GM21515 (cell line): ENCODE data around the gene CDC42EP4.
A peak's percentile ranks its signal among the peaks of the same experiment; 100 is the strongest.
"Not testable (repeated sequence)": the region's sequence is repeated elsewhere in the genome, so short reads cannot be mapped to it uniquely, and the experiment has no call there.

Experiments
- ATAC-seq: cut with Tn5 transposase; IDR thresholded peaks from one replicate; pipeline ENCODE4 v1.9.1; 2021; ENCODE audit not compliant: unreplicated experiment

The CDC42EP4 gene

DNA sequence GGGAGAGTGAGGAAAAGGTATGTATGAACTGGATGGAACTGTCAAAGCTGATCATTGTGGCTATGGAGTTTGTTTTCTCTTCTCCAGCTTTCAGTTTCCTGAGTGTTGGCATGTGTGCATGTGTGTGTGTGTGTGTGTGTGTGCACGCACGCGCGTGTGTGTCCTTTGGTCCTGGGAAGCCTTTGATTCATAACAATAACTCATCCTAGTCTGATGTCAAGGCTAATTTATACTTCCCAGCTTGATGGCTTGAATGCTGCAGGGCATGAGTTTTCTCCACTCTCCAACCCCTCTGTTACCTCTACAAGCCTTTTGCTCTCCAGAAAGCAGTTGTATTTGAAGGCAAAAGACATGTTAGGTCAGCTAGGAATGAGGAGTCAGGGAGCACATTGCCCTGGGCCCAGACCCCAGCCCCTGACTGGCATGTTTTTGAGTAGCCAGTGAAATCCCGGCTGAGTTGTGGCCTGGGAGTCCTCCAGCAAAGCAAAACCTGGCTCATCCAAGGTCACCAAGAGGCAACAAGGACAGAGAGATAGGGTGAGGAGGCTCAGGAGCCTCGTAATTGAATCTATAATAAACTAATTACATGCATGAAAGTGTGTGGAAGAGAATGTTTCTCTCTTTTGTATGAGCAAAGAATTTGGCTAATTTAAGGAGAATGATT lies 8.9 kb upstream of the CDC42EP4 start:
- ATAC-seq = no peak

- ATAC-seq = no peak
These were observed 8.0 kb upstream of the CDC42EP4 start for GRCh38 chr17:73319766-73320165.

DNA sequence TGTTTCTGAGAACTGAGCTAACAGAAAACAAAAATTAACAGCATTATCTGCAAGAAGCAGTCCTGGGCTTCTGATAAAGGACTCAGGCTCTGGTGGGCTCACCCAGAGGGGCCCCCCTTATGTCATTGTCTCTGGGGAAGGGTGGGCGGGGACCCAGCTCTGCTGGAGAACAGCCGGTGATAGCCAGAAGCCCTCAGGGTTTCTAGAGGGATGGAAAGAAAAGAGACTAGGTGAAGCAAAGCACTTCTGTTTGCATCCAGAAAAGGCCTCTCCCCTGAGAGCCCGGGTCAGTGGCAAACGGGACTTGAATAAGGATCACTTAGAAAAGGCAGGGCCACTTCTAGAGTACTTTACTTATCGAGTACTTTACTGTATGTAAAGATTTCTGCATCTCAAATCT lies 7.0 kb upstream of the CDC42EP4 start:
- no peak for ATAC-seq

DNA sequence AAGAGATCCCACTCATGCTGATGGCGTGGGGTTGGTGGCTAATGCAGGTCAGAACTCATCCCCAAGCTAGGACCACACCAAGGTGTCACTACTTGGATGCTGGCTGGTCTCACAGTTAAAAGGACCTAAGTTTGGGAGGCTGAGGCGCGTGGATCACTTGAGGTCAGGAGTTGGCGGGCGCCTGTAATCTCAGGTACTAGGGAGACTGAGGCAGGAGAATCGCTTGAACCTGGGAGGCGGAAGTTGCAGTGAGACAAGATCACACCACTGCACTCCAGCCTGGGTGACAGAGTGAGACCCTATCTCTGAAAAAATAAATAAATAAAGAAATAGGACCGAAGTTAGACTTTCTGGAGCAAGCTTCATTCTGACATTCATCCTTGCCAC lies 6.6 kb upstream of the CDC42EP4 start:
- no peak for ATAC-seq

GRCh38 chr17:73317513-73318426 lies 6.0 kb upstream of the CDC42EP4 start:
- no peak for ATAC-seq

DNA sequence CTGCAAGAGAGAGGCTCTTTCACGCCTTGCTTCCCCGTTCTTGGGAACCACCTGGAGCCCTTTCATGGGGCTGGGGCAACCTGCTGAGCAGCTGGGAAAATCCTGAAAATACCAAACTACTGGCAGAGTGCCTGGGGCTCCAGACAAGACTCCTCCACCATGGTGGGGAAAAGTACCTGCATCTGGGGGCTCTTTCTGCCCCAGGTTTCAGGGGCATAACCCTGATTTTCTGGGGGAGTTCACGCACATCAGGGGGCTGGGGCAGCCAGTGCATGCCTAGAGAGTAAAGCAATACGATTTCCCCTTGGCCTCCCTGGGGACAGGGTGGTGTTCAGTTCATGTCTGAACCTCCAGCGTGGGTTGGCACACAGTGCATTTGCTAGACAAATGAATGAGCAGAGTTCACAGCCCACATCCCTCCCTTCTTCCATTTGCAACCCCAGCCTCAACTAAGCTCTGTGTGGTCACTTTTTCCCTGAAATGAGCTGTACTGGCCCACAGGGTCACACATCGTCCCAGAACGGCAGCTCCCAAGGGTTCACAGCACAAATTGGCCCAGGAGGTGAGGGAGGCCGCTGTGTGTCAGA lies 5.2 kb upstream of the CDC42EP4 start:
- no peak for ATAC-seq

DNA sequence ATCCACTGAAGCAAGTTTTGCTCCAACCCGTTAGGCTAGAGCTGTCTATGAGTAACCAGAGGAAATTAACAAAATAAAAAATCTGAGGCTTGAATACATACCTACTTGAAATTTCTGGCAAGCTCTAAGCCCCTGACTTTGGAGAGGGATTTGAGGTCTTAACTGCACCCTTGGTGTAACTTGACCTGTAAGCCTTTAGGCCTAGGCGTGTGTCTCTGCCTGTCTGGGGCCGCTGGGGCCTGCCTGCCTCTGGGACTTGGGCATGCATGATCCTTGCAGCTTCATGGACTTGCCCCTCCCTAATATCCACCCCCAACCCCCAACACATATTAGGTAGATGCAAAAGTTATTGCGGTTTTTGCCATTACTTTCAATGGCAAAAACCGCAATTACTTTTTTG lies 3.7 kb upstream of the CDC42EP4 start:
- no peak for ATAC-seq

GRCh38 chr17:73313526-73314127 lies 1.8 kb upstream of the CDC42EP4 start:
- no peak for ATAC-seq

DNA sequence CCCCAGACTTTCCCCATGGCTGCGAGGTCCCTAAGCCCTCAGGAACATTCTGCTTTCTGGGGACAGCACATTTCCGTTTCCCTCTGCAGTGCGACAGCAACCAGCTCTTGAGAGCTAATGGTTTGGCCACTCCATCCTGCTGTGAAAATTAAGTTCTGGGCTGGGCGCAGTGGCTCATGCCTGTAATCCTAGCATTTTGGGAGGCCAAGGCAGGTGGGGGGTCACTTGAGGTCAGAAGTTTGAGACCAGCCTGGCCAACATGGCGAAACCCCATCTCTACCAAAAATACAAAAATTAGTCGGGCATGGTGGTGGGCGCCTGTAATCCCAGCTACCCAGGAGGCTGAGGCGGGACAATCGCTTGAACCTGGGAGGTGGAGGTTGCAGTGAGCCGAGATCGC lies 1.1 kb upstream of the CDC42EP4 start:
- ATAC-seq = not testable (repeated sequence)

DNA sequence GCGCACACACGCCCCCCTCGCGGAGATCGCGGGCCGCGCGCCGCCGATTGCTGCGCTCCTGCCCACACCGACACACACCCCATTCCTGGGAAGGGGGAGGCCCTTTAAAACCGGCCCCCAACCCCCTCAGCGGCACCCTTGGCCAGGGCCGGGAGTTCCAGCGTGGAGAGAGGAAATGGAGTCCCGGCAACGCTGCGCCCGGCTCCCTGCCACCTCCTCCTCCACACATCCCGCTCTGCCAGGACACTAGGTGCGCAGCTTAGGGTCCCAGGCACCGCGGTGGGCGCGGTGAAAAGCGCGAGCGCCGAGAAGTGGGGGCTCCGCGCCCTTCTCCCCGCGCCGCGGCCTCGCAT lies 397 bp downstream of the CDC42EP4 start:
- ATAC-seq = peak; percentile 9

DNA sequence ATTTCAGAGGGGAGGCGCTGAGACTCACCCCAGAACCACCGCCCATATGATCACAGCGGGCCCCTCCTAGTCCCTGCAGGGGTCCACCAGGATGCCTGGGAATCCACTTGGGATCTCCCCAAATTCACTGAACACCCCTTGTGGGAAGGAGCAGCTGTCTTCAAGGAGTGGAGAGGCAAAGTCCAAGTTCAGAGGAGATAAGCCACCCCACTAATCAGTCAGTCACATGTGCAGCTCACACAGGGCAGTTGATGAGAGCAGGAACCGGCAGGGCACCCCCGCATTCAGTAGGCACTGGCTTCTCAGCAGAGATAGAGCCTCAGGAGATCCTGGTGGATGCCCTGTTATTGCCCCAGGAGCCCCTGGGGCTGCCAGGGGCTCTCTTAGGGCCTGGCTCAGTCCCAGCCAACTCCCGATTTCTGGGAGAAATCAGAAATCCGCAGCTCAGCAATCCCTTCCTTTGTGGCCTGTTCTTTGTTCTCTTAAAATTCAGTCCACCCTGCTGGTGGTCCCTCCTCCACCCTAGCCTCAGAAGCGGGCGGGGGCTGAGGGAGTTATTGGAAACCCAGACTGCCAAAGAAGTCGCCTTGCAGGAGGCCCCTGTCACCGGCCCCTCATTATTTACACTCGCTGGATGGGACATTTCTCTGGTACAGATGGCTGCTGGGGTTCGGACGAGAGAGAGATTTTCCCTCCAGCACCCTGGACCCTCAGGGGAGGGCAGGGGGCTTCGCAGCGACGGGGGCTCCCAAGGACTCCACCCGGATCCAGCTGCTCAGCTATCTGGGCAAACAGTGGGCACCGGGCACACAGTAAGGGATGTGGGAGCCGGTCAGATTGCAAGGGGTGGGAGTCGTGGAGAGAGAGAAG lies 1.8 kb downstream of the CDC42EP4 start:
- ATAC-seq = no peak

DNA sequence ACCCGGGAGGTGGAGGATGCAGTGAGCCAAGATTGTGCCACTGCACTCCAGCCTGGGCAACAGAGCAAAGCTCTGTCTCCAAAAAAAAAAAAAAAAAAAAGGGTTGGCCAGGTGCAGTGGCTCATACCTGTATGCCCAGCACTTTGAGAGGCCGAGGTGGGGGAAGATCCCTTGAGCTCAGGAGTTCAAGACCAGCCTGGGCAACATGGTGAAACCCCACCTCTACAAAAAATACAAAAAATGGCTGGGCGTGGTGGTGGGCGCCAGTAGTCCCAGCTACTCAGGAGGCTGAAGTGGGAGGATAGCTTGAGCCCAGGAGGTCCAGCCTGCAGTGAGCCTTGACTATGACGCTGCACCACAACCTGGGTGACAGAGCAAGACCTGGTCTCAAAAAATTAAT lies 2.8 kb downstream of the CDC42EP4 start:
- not testable (repeated sequence) for ATAC-seq

- ATAC-seq = no peak
These were observed 3.6 kb downstream of the CDC42EP4 start for GRCh38 chr17:73308017-73308823.

DNA sequence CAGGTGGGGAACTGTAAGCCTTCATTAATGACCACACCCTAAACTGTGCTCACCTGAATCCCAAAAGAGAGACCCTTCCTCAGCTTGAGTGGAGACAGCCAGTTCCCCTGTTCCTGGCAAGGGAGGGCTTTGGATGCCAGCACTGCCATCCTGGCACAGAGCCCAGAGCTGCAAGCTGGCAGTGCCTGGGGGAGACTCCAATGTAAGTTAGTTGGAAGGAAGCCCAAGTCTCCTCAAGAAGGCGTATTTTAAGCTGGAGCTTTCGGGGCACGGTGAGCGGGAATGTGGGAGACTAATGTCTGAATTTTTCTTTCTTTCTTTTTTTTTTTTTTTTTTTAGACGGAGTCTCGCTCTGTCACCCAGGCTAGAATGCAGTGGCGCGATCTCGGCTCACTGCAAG lies 4.7 kb downstream of the CDC42EP4 start:
- ATAC-seq = no peak

DNA sequence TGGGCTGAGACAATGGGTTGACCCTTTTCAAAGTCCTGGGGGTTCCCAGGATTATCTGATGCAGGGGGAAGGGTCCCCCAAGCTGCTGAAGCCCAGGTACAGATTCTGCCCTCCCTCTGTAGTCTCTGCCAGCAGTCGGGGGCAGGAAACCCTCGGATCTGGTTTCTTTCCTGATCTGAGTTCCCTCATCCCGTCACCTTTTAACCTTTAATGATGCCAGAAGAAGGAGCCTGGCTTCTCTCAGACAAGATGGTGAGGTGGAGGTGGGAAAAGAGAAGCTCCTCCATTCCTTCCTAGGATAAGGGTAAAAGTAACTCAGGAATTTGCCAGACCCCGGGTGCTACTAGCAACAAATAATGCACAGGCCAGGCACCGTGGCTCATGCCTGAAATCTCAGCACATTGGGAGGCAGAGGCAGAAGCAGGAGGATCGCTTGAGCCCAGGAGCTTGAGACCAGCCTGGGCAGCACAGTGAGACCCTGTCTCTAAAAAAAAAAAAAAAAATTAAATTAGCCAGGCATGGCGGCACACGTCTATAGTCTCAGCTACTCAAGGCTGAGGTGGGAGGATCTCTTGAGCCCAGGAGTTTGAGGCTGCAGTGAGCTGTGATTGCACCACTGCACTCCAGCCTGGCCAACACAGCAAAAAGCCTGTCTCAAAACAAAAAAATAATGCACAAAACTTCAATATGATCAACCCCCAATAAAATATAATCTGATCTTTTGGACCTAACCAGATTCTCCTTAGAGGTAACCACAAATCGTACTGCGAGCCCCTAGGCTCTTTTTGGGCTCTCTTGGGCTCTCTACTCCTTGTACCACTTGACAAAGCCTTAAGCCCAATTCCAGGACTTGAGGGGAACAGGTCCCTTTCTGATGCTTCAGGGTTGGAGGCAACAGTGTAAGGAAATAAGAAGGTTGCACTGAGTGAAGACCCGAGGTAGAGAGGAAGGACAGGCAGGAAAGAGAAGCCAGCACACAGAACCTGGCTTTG lies 5.7 kb downstream of the CDC42EP4 start:
- ATAC-seq = no peak

DNA sequence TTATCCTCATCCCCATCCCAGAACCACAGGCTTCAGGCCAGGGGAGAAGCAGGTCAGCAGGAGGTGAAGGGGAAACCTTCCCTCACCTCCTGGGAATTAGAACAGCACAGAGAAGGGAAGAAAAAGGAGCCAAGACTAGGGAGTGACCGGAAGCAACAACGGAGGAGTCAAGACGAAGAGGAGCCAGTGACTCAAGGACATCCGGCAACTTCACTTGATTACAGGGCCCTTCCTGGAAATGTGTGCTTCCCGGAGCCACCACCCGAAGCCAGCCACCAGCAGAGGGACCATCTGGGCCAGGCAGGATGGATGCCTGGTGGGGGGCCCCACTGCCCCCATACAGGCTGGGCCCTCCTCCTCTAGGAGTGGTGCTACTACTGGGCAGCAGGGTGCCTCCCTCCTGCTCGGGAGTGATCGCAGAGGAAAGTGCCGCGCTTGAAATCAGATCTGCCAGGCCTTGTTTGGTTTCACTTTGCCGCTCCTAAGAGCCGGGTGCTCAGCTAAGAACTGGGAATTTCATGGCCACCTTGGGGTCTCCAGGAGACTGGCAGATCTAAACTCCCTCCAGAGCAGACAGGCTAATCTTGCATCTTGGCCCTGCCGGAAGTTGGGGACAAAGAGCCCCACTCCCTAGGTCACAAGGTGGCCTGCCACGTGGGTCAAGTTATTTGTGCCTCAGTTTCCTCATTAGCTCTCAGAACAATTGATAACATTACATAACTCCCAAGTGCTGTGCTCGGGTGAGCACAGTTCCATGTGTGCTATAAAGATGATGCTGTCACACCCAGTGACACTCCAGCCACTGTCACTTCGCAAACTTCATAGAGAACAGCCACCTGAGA lies 6.6 kb downstream of the CDC42EP4 start:
- ATAC-seq = no peak

DNA sequence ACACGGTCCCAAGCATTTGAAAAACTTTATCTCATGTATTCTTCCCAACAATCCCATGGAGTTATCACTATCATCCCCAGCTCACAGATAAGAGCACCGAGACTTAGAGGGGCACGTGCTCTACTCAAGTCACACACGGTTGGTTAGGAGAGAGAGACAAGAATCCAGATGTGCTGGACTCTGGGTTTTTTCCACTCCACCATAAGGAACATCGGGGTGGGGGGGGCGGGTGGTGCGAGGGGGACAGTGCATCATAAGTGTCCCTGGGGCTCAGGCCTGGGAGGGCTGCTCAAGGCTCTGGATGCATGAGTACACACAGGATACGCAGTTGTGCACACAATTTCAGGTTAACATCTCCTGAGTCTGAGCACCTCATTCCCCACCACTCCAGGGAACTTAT lies 7.4 kb downstream of the CDC42EP4 start:
- ATAC-seq = no peak

DNA sequence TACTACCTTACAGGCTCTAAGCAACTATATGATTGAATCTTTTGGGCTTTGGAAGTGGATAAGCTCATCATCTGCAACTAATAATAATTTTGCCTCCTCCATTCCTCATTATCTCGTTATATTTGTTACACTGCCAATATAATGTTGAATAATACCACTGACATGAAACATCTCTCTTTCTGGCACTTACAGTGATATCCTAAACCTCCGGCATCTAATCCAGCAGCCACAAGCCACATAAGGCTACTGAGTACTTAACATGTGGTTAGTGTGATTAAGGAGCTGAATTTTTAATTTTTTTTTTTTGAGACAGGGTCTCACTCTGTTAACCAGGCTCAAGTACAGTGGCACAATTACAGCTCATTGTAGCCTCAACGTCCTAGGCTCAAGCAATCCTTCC lies 9.6 kb downstream of the CDC42EP4 start:
- no peak for ATAC-seq
